ENCODE results near the gene CLDN6. TPM values are rescaled to one million over a fixed set of nuclear protein-coding genes. Genes with fewer than 3 reads are reported as not detected.
A peak's percentile ranks its signal among the peaks of the same experiment; 100 is the strongest.

CLDN6 gene
- total and polyA plus RNA-seq, 9 of the 15 experiments (the other 6 are each of a cell fraction or from before 2014, with no cell fraction given): 0.22 to 0.75 (median 0.38) TPM; not detected in 3

DNA sequence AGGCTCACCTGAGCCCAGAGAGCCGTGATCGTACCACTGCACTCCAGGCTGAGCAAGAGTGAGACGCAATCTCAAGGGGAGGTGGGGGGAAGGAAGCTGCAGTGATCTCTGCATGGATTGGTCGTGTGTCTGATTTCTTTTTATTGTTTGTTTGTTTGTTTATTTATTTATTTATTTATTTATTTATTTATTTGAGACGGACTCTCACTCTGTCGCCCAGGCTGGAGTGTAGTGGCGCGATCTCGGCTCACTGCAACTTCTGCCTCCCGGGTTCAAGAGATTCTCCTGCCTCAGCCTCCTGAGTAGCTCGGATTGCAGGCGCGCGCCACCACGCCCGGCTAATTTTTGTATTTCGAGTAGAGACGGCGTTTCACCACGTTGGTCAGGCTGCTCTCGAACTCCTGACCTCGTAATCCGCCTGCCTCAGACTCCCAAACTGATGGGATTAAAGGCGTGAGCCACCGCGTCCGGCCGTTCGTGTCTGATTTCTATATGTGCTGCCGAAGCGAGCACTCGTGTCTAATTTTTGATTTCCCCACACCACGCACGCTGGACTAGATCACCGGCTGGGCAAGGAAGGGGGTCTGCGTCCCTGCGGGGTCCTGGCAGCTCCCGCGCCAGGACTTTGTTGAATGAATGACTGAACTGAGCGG, 1.7 kb upstream of the CLDN6 start (continued):
- TF ChIP-seq, protein P1, sequence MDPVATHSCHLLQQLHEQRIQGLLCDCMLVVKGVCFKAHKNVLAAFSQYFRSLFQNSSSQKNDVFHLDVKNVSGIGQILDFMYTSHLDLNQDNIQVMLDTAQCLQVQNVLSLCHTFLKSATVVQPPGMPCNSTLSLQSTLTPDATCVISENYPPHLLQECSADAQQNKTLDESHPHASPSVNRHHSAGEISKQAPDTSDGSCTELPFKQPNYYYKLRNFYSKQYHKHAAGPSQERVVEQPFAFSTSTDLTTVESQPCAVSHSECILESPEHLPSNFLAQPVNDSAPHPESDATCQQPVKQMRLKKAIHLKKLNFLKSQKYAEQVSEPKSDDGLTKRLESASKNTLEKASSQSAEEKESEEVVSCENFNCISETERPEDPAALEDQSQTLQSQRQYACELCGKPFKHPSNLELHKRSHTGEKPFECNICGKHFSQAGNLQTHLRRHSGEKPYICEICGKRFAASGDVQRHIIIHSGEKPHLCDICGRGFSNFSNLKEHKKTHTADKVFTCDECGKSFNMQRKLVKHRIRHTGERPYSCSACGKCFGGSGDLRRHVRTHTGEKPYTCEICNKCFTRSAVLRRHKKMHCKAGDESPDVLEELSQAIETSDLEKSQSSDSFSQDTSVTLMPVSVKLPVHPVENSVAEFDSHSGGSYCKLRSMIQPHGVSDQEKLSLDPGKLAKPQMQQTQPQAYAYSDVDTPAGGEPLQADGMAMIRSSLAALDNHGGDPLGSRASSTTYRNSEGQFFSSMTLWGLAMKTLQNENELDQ (CRISPR knock-in tag; IDR thresholded peaks at IDR 0.05; ENCODE audit: borderline replicate concordance): no peak
- TF ChIP-seq POLR2AphosphoS5 (IDR thresholded peaks at IDR 0.05; ENCODE audit: control insufficient read depth, insufficient read depth, low read depth, low read length) (no peak), E2F3 (CRISPR knock-in tag; IDR thresholded peaks at IDR 0.05) (no peak), MCM2 (IDR thresholded peaks at IDR 0.05; ENCODE audit: low read depth) (no peak), SMARCA4 (IDR thresholded peaks at IDR 0.05) (0 out of 2 replicates have a peak, but pooled peaks have one; percentile 20), KLF13 (tag; IDR thresholded peaks at IDR 0.05; ENCODE audit: borderline replicate concordance, low read depth) (no peak), CBX5 (IDR thresholded peaks at IDR 0.05; ENCODE audit: borderline replicate concordance, low read depth) (no peak), PHF8 (IDR thresholded peaks at IDR 0.05; ENCODE audit: borderline replicate concordance, low read length) (peak; percentile 36; the same call in 1 of the 2 replicates), HDAC8 (tag; IDR thresholded peaks at IDR 0.05) (no peak), HDAC1 (IDR thresholded peaks at IDR 0.05) (peak in 1 of 2 experiments; percentile 68; a peak in 1 of 4 replicates), ETV5 (CRISPR knock-in tag; IDR thresholded peaks at IDR 0.05; ENCODE audit: low read depth) (no peak), NONO (IDR thresholded peaks at IDR 0.05; ENCODE audit: low read depth in 2 of 2, low read length in 1 of 2) (no peak), ZNF263 (CRISPR knock-in tag; IDR thresholded peaks at IDR 0.05; ENCODE audit: borderline replicate concordance) (0 out of 2 replicates have a peak, but pooled peaks have one; percentile 26), MCM5 (IDR thresholded peaks at IDR 0.05; ENCODE audit: low read depth) (no peak), HIVEP1 (CRISPR knock-in tag; IDR thresholded peaks at IDR 0.05) (no peak)
- TF ChIP-seq, protein P2, sequence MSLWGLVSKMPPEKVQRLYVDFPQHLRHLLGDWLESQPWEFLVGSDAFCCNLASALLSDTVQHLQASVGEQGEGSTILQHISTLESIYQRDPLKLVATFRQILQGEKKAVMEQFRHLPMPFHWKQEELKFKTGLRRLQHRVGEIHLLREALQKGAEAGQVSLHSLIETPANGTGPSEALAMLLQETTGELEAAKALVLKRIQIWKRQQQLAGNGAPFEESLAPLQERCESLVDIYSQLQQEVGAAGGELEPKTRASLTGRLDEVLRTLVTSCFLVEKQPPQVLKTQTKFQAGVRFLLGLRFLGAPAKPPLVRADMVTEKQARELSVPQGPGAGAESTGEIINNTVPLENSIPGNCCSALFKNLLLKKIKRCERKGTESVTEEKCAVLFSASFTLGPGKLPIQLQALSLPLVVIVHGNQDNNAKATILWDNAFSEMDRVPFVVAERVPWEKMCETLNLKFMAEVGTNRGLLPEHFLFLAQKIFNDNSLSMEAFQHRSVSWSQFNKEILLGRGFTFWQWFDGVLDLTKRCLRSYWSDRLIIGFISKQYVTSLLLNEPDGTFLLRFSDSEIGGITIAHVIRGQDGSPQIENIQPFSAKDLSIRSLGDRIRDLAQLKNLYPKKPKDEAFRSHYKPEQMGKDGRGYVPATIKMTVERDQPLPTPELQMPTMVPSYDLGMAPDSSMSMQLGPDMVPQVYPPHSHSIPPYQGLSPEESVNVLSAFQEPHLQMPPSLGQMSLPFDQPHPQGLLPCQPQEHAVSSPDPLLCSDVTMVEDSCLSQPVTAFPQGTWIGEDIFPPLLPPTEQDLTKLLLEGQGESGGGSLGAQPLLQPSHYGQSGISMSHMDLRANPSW (CRISPR knock-in tag; IDR thresholded peaks at IDR 0.05): 0 out of 2 replicates have a peak, but pooled peaks have one; percentile 60
- TF ChIP-seq, protein P3, sequence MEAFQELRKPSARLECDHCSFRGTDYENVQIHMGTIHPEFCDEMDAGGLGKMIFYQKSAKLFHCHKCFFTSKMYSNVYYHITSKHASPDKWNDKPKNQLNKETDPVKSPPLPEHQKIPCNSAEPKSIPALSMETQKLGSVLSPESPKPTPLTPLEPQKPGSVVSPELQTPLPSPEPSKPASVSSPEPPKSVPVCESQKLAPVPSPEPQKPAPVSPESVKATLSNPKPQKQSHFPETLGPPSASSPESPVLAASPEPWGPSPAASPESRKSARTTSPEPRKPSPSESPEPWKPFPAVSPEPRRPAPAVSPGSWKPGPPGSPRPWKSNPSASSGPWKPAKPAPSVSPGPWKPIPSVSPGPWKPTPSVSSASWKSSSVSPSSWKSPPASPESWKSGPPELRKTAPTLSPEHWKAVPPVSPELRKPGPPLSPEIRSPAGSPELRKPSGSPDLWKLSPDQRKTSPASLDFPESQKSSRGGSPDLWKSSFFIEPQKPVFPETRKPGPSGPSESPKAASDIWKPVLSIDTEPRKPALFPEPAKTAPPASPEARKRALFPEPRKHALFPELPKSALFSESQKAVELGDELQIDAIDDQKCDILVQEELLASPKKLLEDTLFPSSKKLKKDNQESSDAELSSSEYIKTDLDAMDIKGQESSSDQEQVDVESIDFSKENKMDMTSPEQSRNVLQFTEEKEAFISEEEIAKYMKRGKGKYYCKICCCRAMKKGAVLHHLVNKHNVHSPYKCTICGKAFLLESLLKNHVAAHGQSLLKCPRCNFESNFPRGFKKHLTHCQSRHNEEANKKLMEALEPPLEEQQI (IDR thresholded peaks at IDR 0.05): no peak
- TF ChIP-seq, protein P4, sequence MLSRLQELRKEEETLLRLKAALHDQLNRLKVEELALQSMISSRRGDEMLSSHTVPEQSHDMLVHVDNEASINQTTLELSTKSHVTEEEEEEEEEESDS (CRISPR knock-in tag; IDR thresholded peaks at IDR 0.05): no peak

Measured in K562 (cell line).